ENCODE measurements around the gene TNIK.

DNA sequence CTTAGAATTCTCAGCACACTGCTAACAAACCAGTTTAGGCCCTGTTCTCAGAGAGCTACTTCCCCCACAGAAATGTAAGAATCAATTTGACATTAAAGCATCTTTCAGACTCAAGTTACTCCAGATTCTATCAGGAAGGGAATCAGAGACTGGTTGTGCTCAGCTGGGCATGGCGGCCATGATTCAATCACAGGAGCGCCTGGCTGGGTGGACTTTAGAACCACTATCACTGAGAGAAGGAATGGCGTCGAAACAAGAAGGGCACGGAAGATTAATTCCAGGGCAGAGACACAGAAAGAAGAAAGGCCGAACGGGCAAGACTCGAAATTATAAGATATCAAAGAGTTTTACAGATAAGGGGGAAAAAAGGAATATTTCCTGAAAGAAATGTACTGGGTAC lies 6.2 kb downstream of the TNIK start:
- TF ChIP-seq, protein P1, sequence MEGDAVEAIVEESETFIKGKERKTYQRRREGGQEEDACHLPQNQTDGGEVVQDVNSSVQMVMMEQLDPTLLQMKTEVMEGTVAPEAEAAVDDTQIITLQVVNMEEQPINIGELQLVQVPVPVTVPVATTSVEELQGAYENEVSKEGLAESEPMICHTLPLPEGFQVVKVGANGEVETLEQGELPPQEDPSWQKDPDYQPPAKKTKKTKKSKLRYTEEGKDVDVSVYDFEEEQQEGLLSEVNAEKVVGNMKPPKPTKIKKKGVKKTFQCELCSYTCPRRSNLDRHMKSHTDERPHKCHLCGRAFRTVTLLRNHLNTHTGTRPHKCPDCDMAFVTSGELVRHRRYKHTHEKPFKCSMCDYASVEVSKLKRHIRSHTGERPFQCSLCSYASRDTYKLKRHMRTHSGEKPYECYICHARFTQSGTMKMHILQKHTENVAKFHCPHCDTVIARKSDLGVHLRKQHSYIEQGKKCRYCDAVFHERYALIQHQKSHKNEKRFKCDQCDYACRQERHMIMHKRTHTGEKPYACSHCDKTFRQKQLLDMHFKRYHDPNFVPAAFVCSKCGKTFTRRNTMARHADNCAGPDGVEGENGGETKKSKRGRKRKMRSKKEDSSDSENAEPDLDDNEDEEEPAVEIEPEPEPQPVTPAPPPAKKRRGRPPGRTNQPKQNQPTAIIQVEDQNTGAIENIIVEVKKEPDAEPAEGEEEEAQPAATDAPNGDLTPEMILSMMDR (conservative IDR thresholded peaks at IDR 0.05; ENCODE audit: low read depth, low read length): no peak
- TF ChIP-seq, protein P2, sequence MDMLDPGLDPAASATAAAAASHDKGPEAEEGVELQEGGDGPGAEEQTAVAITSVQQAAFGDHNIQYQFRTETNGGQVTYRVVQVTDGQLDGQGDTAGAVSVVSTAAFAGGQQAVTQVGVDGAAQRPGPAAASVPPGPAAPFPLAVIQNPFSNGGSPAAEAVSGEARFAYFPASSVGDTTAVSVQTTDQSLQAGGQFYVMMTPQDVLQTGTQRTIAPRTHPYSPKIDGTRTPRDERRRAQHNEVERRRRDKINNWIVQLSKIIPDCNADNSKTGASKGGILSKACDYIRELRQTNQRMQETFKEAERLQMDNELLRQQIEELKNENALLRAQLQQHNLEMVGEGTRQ (IDR thresholded peaks at IDR 0.05; ENCODE audit: low read depth, low read length): no peak
- TF ChIP-seq NFE2L2 (IDR thresholded peaks at IDR 0.05; ENCODE audit: low read depth, low read length) (no peak), SMC3 (IDR thresholded peaks at IDR 0.05; ENCODE audit: low read depth, low read length) (no peak), FOS (IDR thresholded peaks at IDR 0.05; ENCODE audit: low read depth, low read length) (no peak)

Measured in IMR-90 (cell line).